Left forelimb (tissue), 1 donor: Measurements from ENCODE around the gene SRSF3.
"Not testable (repeated sequence)": the region's sequence is repeated elsewhere in the genome, so short reads cannot be mapped to it uniquely, and the experiment has no call there.

Source experiments
- DNase-seq: peaks from one replicate; pipeline ENCODE4 v3.0.0-alpha.2; 2018; ENCODE audit warnings: low spot score

The SRSF3 gene

GRCh38 chr6:36576578-36576977 lies 17.6 kb upstream of the SRSF3 start:
- DNase-seq, result no peak

GRCh38 chr6:36577301-36577700 lies 16.9 kb upstream of the SRSF3 start:
- no peak for DNase-seq

GRCh38 chr6:36578030-36578429 lies 16.1 kb upstream of the SRSF3 start:
- DNase-seq, result no peak

GRCh38 chr6:36578431-36578830 lies 15.7 kb upstream of the SRSF3 start:
- DNase-seq, result no peak

- DNase-seq, result no peak
Measured at GRCh38 chr6:36580184-36580526, 14.0 kb upstream of the SRSF3 start.

- no peak for DNase-seq
Measured at GRCh38 chr6:36581716-36582115, 12.4 kb upstream of the SRSF3 start.

- DNase-seq, result no peak
Measured at GRCh38 chr6:36586606-36587005, 7.6 kb upstream of the SRSF3 start.

GRCh38 chr6:36589025-36589400 lies 5.1 kb upstream of the SRSF3 start:
- not testable (repeated sequence) for DNase-seq

GRCh38 chr6:36590237-36590636 lies 3.9 kb upstream of the SRSF3 start:
- no peak for DNase-seq

- DNase-seq, result no peak
Measured at GRCh38 chr6:36592221-36592655, 1.9 kb upstream of the SRSF3 start.

GRCh38 chr6:36593569-36594028 lies 563 bp upstream of the SRSF3 start:
- peak; percentile 68 for DNase-seq

- no peak for DNase-seq
Measured at GRCh38 chr6:36594816-36595643, 868 bp downstream of the SRSF3 start.

- peak; percentile 12 for DNase-seq
Measured at GRCh38 chr6:36596356-36596755, 2.2 kb downstream of the SRSF3 start.

- DNase-seq, result no peak
Measured at GRCh38 chr6:36597775-36598174, 3.6 kb downstream of the SRSF3 start.

GRCh38 chr6:36598326-36598725 lies 4.2 kb downstream of the SRSF3 start:
- DNase-seq, result no peak

GRCh38 chr6:36598739-36599318 lies 4.7 kb downstream of the SRSF3 start:
- no peak for DNase-seq

GRCh38 chr6:36599791-36600209 lies 5.6 kb downstream of the SRSF3 start:
- no peak for DNase-seq

GRCh38 chr6:36600564-36601146 lies 6.5 kb downstream of the SRSF3 start:
- DNase-seq, result no peak

- DNase-seq, result not testable (repeated sequence)
Measured at GRCh38 chr6:36601818-36602217, 7.7 kb downstream of the SRSF3 start.

- no peak for DNase-seq
Measured at GRCh38 chr6:36603222-36604089, 9.3 kb downstream of the SRSF3 start.

GRCh38 chr6:36604090-36605060 lies 10.2 kb downstream of the SRSF3 start:
- no peak for DNase-seq
